NCI-H748 (cell line): ENCODE measurements around the gene SLC22A5.

ENCODE experiments used
- DNase-seq: peaks from one replicate; lab custom pipeline; 2025; ENCODE audit not compliant: unreplicated experiment; lab: John Stamatoyannopoulos, UW

Gene SLC22A5

DNA sequence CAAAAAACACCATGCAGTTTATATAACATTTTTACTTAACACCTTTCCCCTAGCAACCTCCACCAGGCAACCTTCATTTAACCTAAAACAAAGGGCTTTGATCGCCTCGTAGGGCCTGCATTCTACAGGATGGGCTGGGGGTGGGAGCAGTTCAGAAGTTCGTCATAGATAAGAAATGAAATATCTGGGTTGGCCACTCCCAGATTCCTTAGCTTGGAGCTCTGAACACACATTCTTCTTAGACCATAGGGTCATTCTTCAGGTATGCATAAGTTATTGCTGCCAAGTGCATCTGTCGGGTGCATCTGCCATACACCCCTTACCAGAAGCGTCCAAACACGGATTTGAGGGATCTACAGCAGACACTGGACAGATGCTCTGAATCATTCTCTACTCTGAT lies 4.3 kb upstream of the SLC22A5 start:
- no peak for DNase-seq

GRCh38 chr5:132368186-132368585 lies 1.3 kb upstream of the SLC22A5 start:
- DNase-seq: no peak

DNA sequence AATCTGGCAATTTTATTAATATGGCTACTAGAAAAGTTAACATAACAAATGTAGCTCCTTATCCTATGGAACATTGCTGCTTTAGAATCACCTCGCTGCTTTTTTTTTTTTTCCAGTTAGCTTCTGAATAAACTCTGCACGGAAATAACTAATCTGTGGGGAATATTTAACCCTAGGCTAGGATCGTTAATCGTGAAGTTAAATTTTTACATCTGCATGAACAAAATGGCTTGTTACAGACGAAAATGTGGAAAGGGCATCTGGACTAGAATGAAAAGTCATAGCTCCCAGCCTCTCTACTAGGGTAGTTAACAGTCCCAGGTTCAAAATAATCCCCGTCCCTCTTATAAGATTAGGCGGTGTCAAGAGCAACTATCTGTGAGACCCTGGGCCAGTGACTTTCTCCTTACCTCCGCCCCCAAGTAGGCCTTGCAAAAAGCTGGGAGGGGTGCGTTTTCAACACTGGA lies 470 bp upstream of the SLC22A5 start:
- DNase-seq: no peak

- DNase-seq: no peak
These were observed 866 bp downstream of the SLC22A5 start for GRCh38 chr5:132370181-132370970.

GRCh38 chr5:132370971-132371602 lies 1.6 kb downstream of the SLC22A5 start:
- DNase-seq: no peak

GRCh38 chr5:132371603-132371994 lies 2.1 kb downstream of the SLC22A5 start:
- DNase-seq: no peak

DNA sequence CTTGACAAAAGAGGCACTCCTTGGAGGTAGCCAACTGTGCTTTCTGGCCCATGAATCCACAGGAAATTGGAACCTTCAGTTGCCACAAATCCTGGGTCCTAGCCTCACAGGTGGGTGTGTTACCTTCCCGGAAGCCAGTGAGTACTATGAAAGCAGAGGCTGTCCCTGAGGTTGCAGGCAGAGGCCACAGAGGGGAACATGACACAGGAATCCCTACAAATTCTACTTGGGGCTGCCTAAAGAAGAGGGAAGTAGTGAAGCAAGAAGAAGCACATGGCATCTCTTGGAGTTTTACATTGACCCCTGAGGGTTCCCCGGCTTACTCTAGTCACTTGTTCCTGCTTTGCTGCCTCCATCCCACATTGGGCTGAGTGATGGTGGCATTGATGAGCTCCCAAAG lies 2.6 kb downstream of the SLC22A5 start:
- no peak for DNase-seq

DNA sequence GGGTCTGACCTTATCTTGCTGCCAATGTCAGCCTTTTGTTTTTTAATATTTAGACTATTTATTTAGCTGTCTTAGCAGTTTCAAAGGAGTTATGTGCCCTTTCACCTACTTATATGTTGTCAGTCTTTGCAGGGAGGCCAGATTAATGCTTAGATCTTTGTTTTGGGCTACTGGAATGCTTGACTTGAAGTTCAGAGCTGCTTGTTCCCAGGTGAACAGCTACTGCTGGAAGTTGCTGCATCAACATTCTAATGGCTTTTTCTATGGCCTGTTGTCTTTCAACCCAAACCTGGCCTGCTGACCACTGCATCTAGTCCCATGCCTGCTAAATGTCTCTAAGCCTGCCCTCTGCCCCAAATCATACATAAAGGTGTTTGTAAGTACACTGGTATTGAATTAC lies 3.0 kb downstream of the SLC22A5 start:
- no peak for DNase-seq

GRCh38 chr5:132375957-132376356 lies 6.4 kb downstream of the SLC22A5 start:
- no peak for DNase-seq

- DNase-seq: no peak
These were observed 7.5 kb downstream of the SLC22A5 start for GRCh38 chr5:132376694-132377641.

DNA sequence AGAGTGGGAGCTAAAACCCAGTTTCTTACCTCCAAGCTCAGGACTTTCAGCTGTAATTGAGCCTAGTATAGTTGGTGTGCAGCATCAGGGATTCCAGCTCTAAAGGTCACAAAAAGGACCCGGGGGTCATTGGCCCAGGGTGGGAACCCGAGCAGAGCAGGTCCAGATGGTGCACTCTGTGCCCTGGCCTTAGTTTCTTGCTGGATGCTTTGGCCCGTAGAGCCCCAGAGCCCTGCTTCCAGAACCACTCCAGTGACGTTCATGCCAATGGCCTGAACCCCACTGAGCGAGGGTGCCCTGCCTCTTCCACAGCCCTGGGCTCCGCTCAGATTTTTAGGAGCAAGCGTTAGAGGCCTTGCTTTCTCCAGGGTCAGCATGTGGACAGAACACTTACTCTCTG lies 8.2 kb downstream of the SLC22A5 start:
- no peak for DNase-seq

GRCh38 chr5:132378580-132378979 lies 9.1 kb downstream of the SLC22A5 start:
- DNase-seq: no peak

DNA sequence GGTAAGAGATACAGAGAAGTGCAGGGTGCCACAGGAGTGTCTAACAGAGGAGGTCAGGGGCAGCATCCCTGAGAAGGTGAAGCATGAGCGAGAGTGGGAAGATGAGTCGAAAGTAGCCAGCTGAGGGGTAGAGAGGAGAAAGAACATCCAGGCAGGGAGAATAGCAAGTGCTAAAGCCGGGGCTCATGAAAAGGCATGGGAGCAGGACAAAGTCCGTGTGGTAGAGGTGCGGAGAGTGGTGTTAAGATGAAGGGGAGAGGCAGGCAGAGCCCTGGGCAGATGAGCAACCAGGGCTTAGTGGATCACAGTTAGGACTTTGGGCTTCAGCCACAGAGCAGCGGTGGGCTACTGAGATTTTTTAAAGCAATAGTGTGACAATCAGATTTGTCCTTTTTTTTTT lies 10.5 kb downstream of the SLC22A5 start:
- no peak for DNase-seq

- DNase-seq: no peak
These were observed 11.2 kb downstream of the SLC22A5 start for GRCh38 chr5:132380741-132381140.

- DNase-seq: no peak
These were observed 12.1 kb downstream of the SLC22A5 start for GRCh38 chr5:132381614-132382013.

DNA sequence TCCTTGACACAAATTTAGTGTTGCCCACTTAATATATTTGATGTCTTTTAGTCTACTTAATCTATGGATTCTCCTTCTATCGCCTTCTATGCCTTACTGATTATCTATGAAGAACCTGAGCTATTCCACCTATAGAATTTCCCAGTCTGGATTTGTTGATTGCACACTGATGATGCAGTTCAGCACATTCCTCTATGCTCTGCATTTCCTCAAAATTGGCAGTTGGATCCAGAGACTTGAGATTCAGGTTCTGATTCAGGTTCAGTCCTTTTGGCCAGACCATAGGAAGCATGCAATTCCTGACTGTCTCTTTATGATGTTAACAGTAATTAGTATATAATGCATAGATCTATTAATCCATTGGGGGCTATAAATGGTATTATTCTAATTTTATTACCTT lies 13.8 kb downstream of the SLC22A5 start:
- no peak for DNase-seq

GRCh38 chr5:132383984-132384383 lies 14.5 kb downstream of the SLC22A5 start:
- DNase-seq: no peak

DNA sequence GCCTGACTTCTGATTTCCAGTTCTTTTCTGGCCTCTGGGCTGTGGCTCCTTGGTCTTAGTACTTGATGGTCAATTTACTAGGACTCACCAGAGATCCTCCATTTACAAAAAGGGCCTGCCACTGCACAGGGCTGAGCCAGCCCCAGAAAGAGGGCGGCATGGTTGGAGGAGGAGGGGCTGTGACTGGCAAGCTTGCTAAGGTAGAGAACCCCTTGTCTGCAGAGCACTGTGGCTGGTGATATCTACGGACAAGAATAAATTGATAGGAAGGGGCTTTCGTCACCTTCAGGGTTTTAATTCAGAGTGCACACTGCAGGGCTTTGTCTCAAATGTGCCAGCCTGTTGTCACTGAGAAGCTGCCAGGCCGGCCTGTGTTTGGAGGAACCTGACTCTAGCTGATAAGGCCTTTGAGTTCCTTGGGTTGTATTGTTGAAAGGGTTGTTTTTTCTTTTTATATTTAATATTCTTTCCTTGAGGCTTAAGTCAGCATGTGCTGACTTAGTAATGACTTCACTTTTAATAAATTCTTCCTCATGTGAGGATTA lies 15.1 kb downstream of the SLC22A5 start:
- no peak for DNase-seq

DNA sequence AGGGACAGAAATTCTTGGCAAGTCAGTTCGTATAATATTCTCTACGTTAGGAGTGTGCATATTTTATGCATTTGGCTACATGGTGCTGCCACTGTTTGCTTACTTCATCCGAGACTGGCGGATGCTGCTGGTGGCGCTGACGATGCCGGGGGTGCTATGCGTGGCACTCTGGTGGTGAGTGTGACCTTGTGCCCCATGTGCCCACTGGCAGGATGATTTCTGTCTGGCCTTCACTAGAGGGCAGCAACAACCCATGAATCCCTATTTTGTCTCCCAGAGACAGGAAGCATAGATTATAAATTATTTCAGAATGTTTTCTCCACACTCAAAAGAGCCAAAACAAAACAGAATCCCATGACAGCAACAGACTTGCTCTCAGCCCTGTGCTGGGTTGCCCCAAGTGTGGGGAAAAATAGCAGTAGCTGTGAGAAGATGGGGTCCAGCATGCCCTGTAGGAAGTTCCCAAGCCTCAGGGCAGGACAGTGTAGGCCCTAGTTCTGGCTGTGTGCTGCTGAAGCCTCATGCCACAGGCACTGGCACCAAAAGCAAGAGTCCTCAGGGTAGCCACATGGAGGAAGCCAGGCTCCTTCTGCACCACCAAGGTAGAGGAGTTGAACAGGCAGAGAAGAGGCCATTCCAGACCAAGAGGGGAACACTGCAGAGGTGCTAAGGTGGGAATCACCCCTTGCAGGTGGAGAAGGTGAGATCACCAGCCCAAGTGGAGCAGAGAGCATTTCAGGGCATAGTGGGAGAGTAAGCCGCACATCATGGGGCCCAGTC lies 16.0 kb downstream of the SLC22A5 start:
- peak; percentile 50 for DNase-seq

DNA sequence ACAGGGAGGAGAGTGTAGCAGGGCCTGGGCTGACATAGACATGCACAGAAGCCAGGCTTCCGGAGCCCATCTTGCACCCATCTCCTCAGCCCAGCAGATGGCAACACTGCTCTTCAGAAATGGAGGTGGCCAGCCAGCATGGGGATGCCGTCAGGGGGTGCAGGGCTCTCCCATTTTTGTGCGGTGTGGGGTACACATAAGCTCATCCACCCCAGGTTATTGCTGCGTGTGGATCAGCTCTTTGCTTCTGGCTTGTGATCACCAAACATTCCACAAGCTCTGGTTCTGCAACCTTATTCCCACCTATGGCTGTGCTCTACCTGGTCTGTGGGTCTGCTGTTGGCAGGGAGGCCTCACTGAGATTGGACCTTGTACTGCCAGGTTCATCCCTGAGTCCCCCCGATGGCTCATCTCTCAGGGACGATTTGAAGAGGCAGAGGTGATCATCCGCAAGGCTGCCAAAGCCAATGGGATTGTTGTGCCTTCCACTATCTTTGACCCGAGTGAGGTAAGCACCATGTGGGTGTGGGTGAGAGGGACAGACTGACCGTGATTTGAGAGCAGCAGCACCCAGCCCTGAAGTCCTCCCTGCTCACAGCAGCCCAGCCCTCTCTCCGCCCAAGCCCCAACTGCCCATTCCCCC lies 17.3 kb downstream of the SLC22A5 start:
- peak; percentile 47 for DNase-seq
